ENCODE results near the gene RFX1. TPM values are rescaled to one million over a fixed set of nuclear protein-coding genes. Genes with fewer than 3 reads are reported as not detected.
"Not testable (repeated sequence)": the region's sequence is repeated elsewhere in the genome, so short reads cannot be mapped to it uniquely, and the experiment has no call there.

RFX1 gene
- total RNA-seq, 1 experiment from 2014 or later: 4.4 TPM

- H3K4me1 ChIP-seq; H3K27me3 ChIP-seq; H3K4me3 ChIP-seq; H3K27ac ChIP-seq; DNase-seq; H3K36me3 ChIP-seq; H3K9me3 ChIP-seq (replicated peaks): not testable (repeated sequence)
These were observed 29.0 kb upstream of the RFX1 start for GRCh38 chr19:14035159-14035558.

- Histone ChIP-seq H3K27me3 (peaks cover 9% of the 10 kb centered on the region; the same call in 1 of the 2 replicates), H3K36me3 (no peaks in the 10 kb centered on the region), H3K27ac (no peak overlapping the region), H3K4me1 (no peaks in the 10 kb centered on the region), H3K4me3 (no peak overlapping the region), H3K9me3 (replicated peaks) (no peaks in the 10 kb centered on the region; the same call in 1 of the 2 replicates)
- no peak for DNase-seq
These were observed 27.8 kb upstream of the RFX1 start for GRCh38 chr19:14033946-14034345.

- no peak within 1 kb of the TSS for H3K27ac ChIP-seq
- no peaks in the 10 kb centered on the region for H3K36me3 ChIP-seq
- H3K27me3 ChIP-seq: peaks cover 9% of the 10 kb centered on the region; the same call in 1 of the 2 replicates
- peak within 1 kb of the TSS; percentile 56 for H3K4me3 ChIP-seq
- no peaks in the 10 kb centered on the region for H3K4me1 ChIP-seq
- H3K9me3 ChIP-seq (replicated peaks): no peaks in the 10 kb centered on the region; the same call in 1 of the 2 replicates
- peak; percentile 74 to 78 for DNase-seq
These were observed 25.8 kb upstream of the RFX1 start, which contains the start of gene IL27RA for GRCh38 chr19:14031719-14032480. IL27RA (plus strand) TSS chr19:14031762; CDS start chr19:14031873, 111 bp downstream.

GRCh38 chr19:14030997-14031718 is 25.0 kb upstream of the RFX1 start:
- Histone ChIP-seq H3K9me3 (replicated peaks) (no peaks in the 10 kb centered on the region; the same call in 1 of the 2 replicates), H3K27me3 (peaks cover 9% of the 10 kb centered on the region; the same call in 1 of the 2 replicates), H3K36me3 (no peaks in the 10 kb centered on the region), H3K4me1 (no peaks in the 10 kb centered on the region), H3K27ac (no peak overlapping the region), H3K4me3 (peak overlapping the region; percentile 56)
- DNase-seq: no peak

- Histone ChIP-seq H3K9me3 (replicated peaks) (no peaks in the 10 kb centered on the region; the same call in 1 of the 2 replicates), H3K4me1 (no peaks in the 10 kb centered on the region; the same call in 1 of the 2 replicates), H3K27ac (no peak overlapping the region), H3K27me3 (peaks cover 9% of the 10 kb centered on the region; the same call in 1 of the 2 replicates), H3K36me3 (no peaks in the 10 kb centered on the region), H3K4me3 (no peak overlapping the region)
- no peak for DNase-seq
These were observed 22.8 kb upstream of the RFX1 start for GRCh38 chr19:14028901-14029300.

GRCh38 chr19:14027856-14028450 is 21.8 kb upstream of the RFX1 start, which contains the start of gene RLN3:
RLN3 (plus strand) TSS chr19:14028148; CDS start chr19:14028205, 57 bp downstream.
- H3K27me3 ChIP-seq: 0 out of 2 replicates have a peak, but pooled peaks cover 9% of the 10 kb centered on the region
- no peak within 1 kb of the TSS for H3K27ac ChIP-seq
- no peaks in the 10 kb centered on the region; the same call in 1 of the 2 replicates for H3K9me3 ChIP-seq (replicated peaks)
- no peaks in the 10 kb centered on the region for H3K36me3 ChIP-seq
- no peak within 1 kb of the TSS for H3K4me3 ChIP-seq
- DNase-seq: no peak
- no peaks in the 10 kb centered on the region; the same call in 1 of the 2 replicates for H3K4me1 ChIP-seq

GRCh38 chr19:14026652-14027192 is 20.6 kb upstream of the RFX1 start:
- H3K27me3 ChIP-seq; H3K27ac ChIP-seq; H3K9me3 ChIP-seq (replicated peaks); H3K4me3 ChIP-seq; H3K36me3 ChIP-seq; DNase-seq; H3K4me1 ChIP-seq: not testable (repeated sequence)

GRCh38 chr19:14023404-14024235 is 17.5 kb upstream of the RFX1 start:
- Histone ChIP-seq H3K9me3 (replicated peaks) (no peaks in the 10 kb centered on the region), H3K4me3 (no peak overlapping the region), H3K36me3 (no peaks in the 10 kb centered on the region), H3K27me3 (no peaks in the 10 kb centered on the region), H3K27ac (no peak overlapping the region), H3K4me1 (no peaks in the 10 kb centered on the region; the same call in 1 of the 2 replicates)
- DNase-seq: peak; percentile 62 to 68

GRCh38 chr19:14022469-14022868 is 16.3 kb upstream of the RFX1 start:
- no peak for DNase-seq
- no peaks in the 10 kb centered on the region for H3K36me3 ChIP-seq
- H3K4me1 ChIP-seq: no peaks in the 10 kb centered on the region; the same call in 1 of the 2 replicates
- no peaks in the 10 kb centered on the region for H3K9me3 ChIP-seq (replicated peaks)
- no peak overlapping the region for H3K4me3 ChIP-seq
- no peaks in the 10 kb centered on the region for H3K27me3 ChIP-seq
- H3K27ac ChIP-seq: no peak overlapping the region

GRCh38 chr19:14021474-14021873 is 15.4 kb upstream of the RFX1 start:
- Histone ChIP-seq H3K9me3 (replicated peaks) (no peaks in the 10 kb centered on the region), H3K27me3 (no peaks in the 10 kb centered on the region), H3K4me3 (no peak overlapping the region), H3K4me1 (no peaks in the 10 kb centered on the region; the same call in 1 of the 2 replicates), H3K36me3 (no peaks in the 10 kb centered on the region), H3K27ac (no peak overlapping the region)
- no peak for DNase-seq

- not testable (repeated sequence) for H3K27ac ChIP-seq; H3K27me3 ChIP-seq; H3K4me1 ChIP-seq; H3K36me3 ChIP-seq; DNase-seq; H3K9me3 ChIP-seq (replicated peaks); H3K4me3 ChIP-seq
These were observed 13.6 kb upstream of the RFX1 start for GRCh38 chr19:14019739-14020138.

GRCh38 chr19:14019100-14019499 is 13.0 kb upstream of the RFX1 start:
- DNase-seq: no peak
- H3K36me3 ChIP-seq: no peaks in the 10 kb centered on the region
- no peak overlapping the region for H3K4me3 ChIP-seq
- no peak overlapping the region for H3K27ac ChIP-seq
- no peaks in the 10 kb centered on the region for H3K9me3 ChIP-seq (replicated peaks)
- no peaks in the 10 kb centered on the region; the same call in 1 of the 2 replicates for H3K4me1 ChIP-seq
- no peaks in the 10 kb centered on the region for H3K27me3 ChIP-seq

- Histone ChIP-seq H3K4me1 (no peaks in the 10 kb centered on the region), H3K9me3 (replicated peaks) (no peaks in the 10 kb centered on the region), H3K36me3 (no peaks in the 10 kb centered on the region), H3K27me3 (no peaks in the 10 kb centered on the region), H3K27ac (no peak overlapping the region), H3K4me3 (no peak overlapping the region)
- DNase-seq: no peak
These were observed 9.5 kb upstream of the RFX1 start for GRCh38 chr19:14015524-14016035.
